CD14-positive monocyte (primary cell): ENCODE measurements around the gene ITK. TPM values are rescaled to one million over a fixed set of nuclear protein-coding genes. Genes with fewer than 3 reads are reported as not detected.

Source experiments
- DNase-seq, 3 donors: peaks; one replicate each; pipeline ENCODE4 v3.0.0-alpha.2; 2011 to 2022
- H2AFZ ChIP-seq: 2 replicates; pipeline ENCODE4 v1.6.0; 2012; ENCODE audit warnings: mild to moderate bottlenecking, low read depth, low read length, inconsistent platforms; ENCODE audit not compliant: insufficient read depth, poor library complexity, severe bottlenecking
- H3K27ac ChIP-seq, 2 donors: 1 replicate in 1 of 2; 2 replicates in 1 of 2; pipeline ENCODE4 v1.5.1; 2012 to 2013; ENCODE audit warnings: low read length in 2 of 2, control low read depth in 1 of 2, inconsistent platforms in 1 of 2, low read depth in 1 of 2, mild to moderate bottlenecking in 1 of 2
- H3K27me3 ChIP-seq, 2 donors: one replicate each; pipeline versions ENCODE4 v1.6.0 to v1.6.1; 2011 to 2013; ENCODE audit warnings: low read length in 2 of 2; ENCODE audit not compliant: control insufficient read depth in 2 of 2, insufficient read depth in 2 of 2
- H3K36me3 ChIP-seq, 2 donors: replicated peaks in 1 of 2; 1 replicate in 1 of 2; 2 replicates in 1 of 2; pipeline versions ENCODE4 v1.5.1 to v1.6.1; 2012 to 2013; ENCODE audit warnings: low read length in 2 of 2, control low read depth in 1 of 2, inconsistent platforms in 1 of 2, mild to moderate bottlenecking in 1 of 2; ENCODE audit not compliant: insufficient read depth in 2 of 2, control insufficient read depth in 1 of 2
- H3K4me1 ChIP-seq, 2 donors: 1 replicate in 1 of 2; 2 replicates in 1 of 2; pipeline versions ENCODE4 v1.5.1 to v1.6.1; 2012 to 2013; ENCODE audit warnings: low read length in 2 of 2, control low read depth in 1 of 2, inconsistent platforms in 1 of 2, mild to moderate bottlenecking in 1 of 2, moderate library complexity in 1 of 2; ENCODE audit not compliant: insufficient read depth in 2 of 2, control insufficient read depth in 1 of 2
- H3K4me2 ChIP-seq: replicated peaks from 2 replicates; pipeline ENCODE3; 2012; ENCODE audit warnings: low read length, moderate library complexity, mild to moderate bottlenecking; ENCODE audit not compliant: poor library complexity, severe bottlenecking; ENCODE audit errors: extremely low read depth
- H3K4me3 ChIP-seq, 3 experiments: fragments of 200-600 bp in 1 of 3; sonication (generic) in 1 of 3; replicated peaks in 1 of 3; 1 replicate in 2 of 3; 2 replicates in 1 of 3; pipeline ENCODE4 v1.5.1; 2011 to 2013; ENCODE audit warnings: low read length in 3 of 3, mild to moderate bottlenecking in 3 of 3, control low read depth in 2 of 3, low read depth in 2 of 3, inconsistent platforms in 1 of 3, moderate library complexity in 1 of 3
- H3K79me2 ChIP-seq: 2 replicates; pipeline ENCODE4 v1.6.0; 2012; ENCODE audit warnings: mild to moderate bottlenecking, control low read depth, inconsistent platforms, low read length, moderate library complexity; ENCODE audit not compliant: insufficient read depth
- H3K9ac ChIP-seq: 2 replicates; pipeline ENCODE4 v1.6.0; 2017; ENCODE audit warnings: low read length, mild to moderate bottlenecking; ENCODE audit not compliant: insufficient read depth, poor library complexity, severe bottlenecking
- H3K9me3 ChIP-seq, 2 donors: replicated peaks in 1 of 2; 1 replicate in 1 of 2; 2 replicates in 1 of 2; pipeline versions ENCODE4 v1.5.1 to v1.6.1; 2012 to 2013; ENCODE audit warnings: low read length in 2 of 2, control low read depth in 1 of 2; ENCODE audit not compliant: control insufficient read depth in 1 of 2, insufficient read depth in 1 of 2
- H4K20me1 ChIP-seq: 2 replicates; pipeline ENCODE4 v1.6.0; 2012; ENCODE audit warnings: mild to moderate bottlenecking, low read length, control low read depth, moderate library complexity; ENCODE audit not compliant: insufficient read depth
- H3K27ac Mint-ChIP-seq, 7 donors: one replicate each; pipeline ENCODE4 v1.8.0; 2020; ENCODE audit warnings: mild to moderate bottlenecking in 7 of 7, mixed read lengths in 7 of 7, moderate library complexity in 6 of 7, inconsistent platforms in 2 of 7
- H3K27me3 Mint-ChIP-seq, 3 donors: one replicate each; pipeline ENCODE4 v1.8.0; 2021 to 2022; ENCODE audit warnings: low read depth in 3 of 3, mild to moderate bottlenecking in 3 of 3, mixed read lengths in 3 of 3, moderate library complexity in 3 of 3, inconsistent platforms in 1 of 3
- H3K36me3 Mint-ChIP-seq, 2 donors: one replicate each; pipeline ENCODE4 v1.8.0; 2020; ENCODE audit warnings: mixed read lengths in 2 of 2, inconsistent platforms in 1 of 2, mild to moderate bottlenecking in 1 of 2
- H3K4me1 Mint-ChIP-seq: one replicate; pipeline ENCODE4 v1.8.0; 2020; ENCODE audit warnings: mild to moderate bottlenecking, mixed read lengths
- H3K4me3 Mint-ChIP-seq, 2 donors: one replicate each; pipeline ENCODE4 v1.8.0; 2020; ENCODE audit warnings: mild to moderate bottlenecking in 2 of 2, mixed read lengths in 2 of 2, moderate library complexity in 1 of 2
- H3K9me3 Mint-ChIP-seq, 7 donors: one replicate each; pipeline ENCODE4 v1.8.0; 2020 to 2022; ENCODE audit warnings: mixed read lengths in 7 of 7, mild to moderate bottlenecking in 6 of 7, moderate library complexity in 6 of 7, inconsistent platforms in 2 of 7
- WGBS: methylation state at CpG from one replicate; pipeline ENCODE4 v1.1.5; 2013; ENCODE audit warnings: missing lambda C conversion rate; ENCODE audit not compliant: insufficient coverage; 5-methylcytosine and 5-hydroxymethylcytosine counted together
- intact Hi-C, 2 donors: fragments of 100-400 bp; cut with micrococcal nuclease; formaldehyde crosslinking; loops; one replicate each; pipeline versions ENCODE4 v1.15.0 to v1.15.1; 2023
- polyA plus RNA-seq, 3 donors: library from polyadenylated mRNA; depleted of rRNA in 1 of 3; unstranded in 2 of 3; stranded (reverse) in 1 of 3; fragments of 300-500 nt in 2 of 3; fragments of >200 nt in 1 of 3; fragmentation: Illumina TruSeq in 2 of 3; gene quantifications; 1 replicate in 2 of 3; 2 replicates in 1 of 3; pipeline ENCODE4 v1.2.3, GENCODE V29; 2012 to 2021
- TF ChIP-seq, protein P1 (sequence below): fragments of 200-600 bp; IDR thresholded peaks from one replicate; pipeline ENCODE4 v1.8.0; 2022; ENCODE audit warnings: antibody characterized with exemption, mild to moderate bottlenecking

The ITK gene
- polyA plus RNA-seq, 3 donors, result 0.03 to 0.60 (median 0.39) TPM

DNA sequence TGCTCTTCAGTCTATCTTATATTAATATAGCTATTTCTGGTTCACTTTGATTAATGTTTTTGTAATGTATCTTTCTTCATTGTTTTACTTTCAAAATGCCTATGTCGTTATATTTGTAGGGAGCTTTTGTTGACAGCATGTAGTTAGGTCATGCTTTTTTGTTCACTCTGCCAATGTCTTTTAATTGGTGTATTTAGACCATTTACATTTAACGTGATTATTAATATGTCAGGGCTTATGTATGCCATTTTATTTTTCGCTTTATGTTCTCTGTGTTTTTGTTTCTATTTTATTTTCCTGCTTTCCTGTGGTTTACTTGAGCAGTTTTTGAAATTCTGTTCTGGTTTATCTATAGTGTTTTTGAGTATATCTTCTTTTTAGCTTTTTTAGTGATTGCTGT is 25.3 kb upstream of the ITK start:
- Histone ChIP-seq H3K27me3 (no peaks in the 10 kb centered on the region), H2AFZ (no peak overlapping the region), H4K20me1 (no peaks in the 10 kb centered on the region), H3K4me3 (no peak overlapping the region), H3K27ac (no peak overlapping the region), H3K9me3 (no peaks in the 10 kb centered on the region), H3K36me3 (no peaks in the 10 kb centered on the region), H3K4me1 (no peaks in the 10 kb centered on the region), H3K9ac (no peak overlapping the region), H3K4me2 (no peak overlapping the region), H3K79me2 (no peaks in the 10 kb centered on the region)
- TF ChIP-seq, protein P1, sequence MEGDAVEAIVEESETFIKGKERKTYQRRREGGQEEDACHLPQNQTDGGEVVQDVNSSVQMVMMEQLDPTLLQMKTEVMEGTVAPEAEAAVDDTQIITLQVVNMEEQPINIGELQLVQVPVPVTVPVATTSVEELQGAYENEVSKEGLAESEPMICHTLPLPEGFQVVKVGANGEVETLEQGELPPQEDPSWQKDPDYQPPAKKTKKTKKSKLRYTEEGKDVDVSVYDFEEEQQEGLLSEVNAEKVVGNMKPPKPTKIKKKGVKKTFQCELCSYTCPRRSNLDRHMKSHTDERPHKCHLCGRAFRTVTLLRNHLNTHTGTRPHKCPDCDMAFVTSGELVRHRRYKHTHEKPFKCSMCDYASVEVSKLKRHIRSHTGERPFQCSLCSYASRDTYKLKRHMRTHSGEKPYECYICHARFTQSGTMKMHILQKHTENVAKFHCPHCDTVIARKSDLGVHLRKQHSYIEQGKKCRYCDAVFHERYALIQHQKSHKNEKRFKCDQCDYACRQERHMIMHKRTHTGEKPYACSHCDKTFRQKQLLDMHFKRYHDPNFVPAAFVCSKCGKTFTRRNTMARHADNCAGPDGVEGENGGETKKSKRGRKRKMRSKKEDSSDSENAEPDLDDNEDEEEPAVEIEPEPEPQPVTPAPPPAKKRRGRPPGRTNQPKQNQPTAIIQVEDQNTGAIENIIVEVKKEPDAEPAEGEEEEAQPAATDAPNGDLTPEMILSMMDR, result no peak
- H3K36me3 Mint-ChIP-seq, result no peaks in the 10 kb centered on the region
- H3K9me3 Mint-ChIP-seq, result peaks cover 0 to 2% (median 0%) of the 10 kb centered on the region in 7 donors
- no peak overlapping the region for H3K27ac Mint-ChIP-seq
- no peak for DNase-seq
- H3K4me3 Mint-ChIP-seq, result no peak overlapping the region
- WGBS, result no CpG with 5 or more reads among the region's 3 CpGs
- intact Hi-C loops, result no loop called here
- peaks cover 1 to 17% (median 3%) of the 10 kb centered on the region in 3 donors for H3K27me3 Mint-ChIP-seq
- no peaks in the 10 kb centered on the region for H3K4me1 Mint-ChIP-seq

DNA sequence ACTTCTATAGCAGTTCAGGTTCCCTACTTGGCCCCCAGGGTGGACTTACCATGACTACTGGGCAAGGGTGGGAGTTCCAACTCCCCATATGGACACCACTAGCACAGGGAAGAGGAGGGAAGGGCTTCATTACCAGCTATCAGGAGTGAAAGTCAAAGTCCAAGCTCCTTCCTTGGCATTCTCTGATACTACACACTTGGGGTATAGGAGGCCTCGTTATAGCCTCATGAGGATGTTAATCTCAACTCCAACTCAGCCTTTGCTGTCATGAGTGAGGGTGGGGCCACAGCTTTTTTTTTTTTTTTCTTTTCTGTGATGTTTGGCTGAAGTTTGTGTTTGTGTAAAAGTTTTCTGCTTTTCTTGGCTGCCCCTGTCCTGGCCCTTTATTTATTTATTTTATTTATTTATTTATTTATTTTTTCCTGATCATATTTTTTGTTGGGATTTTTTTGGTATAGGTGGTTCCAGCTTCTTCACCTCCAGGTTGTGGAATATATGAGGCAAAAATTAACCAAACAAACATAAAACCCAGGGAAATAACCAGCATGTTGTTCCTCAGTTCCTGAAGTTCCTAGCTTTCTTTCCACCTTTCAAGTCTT is 23.2 kb upstream of the ITK start:
- no peak overlapping the region for H3K27ac Mint-ChIP-seq
- no peak overlapping the region for H3K9ac ChIP-seq
- no peaks in the 10 kb centered on the region for H3K4me1 Mint-ChIP-seq
- H3K4me2 ChIP-seq, result no peak overlapping the region
- H3K9me3 Mint-ChIP-seq, result peaks cover 0 to 2% (median 0%) of the 10 kb centered on the region in 7 donors
- no peak overlapping the region for H2AFZ ChIP-seq
- H3K36me3 Mint-ChIP-seq, result no peaks in the 10 kb centered on the region
- no peaks in the 10 kb centered on the region for H3K9me3 ChIP-seq
- no peaks in the 10 kb centered on the region for H3K79me2 ChIP-seq
- H3K4me3 Mint-ChIP-seq, result no peak overlapping the region
- H3K4me3 ChIP-seq, result no peak overlapping the region
- peaks cover 0 to 15% (median 5%) of the 10 kb centered on the region in 3 donors for H3K27me3 Mint-ChIP-seq
- WGBS, result no CpG with 5 or more reads among the region's 1 CpG
- no peak overlapping the region for H3K27ac ChIP-seq
- H3K36me3 ChIP-seq, result no peaks in the 10 kb centered on the region
- no peaks in the 10 kb centered on the region for H4K20me1 ChIP-seq
- no peaks in the 10 kb centered on the region for H3K4me1 ChIP-seq
- no peak for DNase-seq
- TF ChIP-seq, protein P1, result no peak
- H3K27me3 ChIP-seq, result no peaks in the 10 kb centered on the region
- intact Hi-C loops, result no loop called here
